ENCODE results near the gene MYBBP1A. TPM values are rescaled to one million over a fixed set of nuclear protein-coding genes. Genes with fewer than 3 reads are reported as not detected.

MYBBP1A gene
- 95.2 and 270 TPM in 2 replicates for total RNA-seq (2011; cell fraction: chromatin; rRNA removed; ENCODE audit: low replicate concordance)
- total RNA-seq (2011; cell fraction: nucleolus; rRNA removed), result 174 and 191 TPM in 2 replicates
- total RNA-seq (2011; cell fraction: nucleoplasm; rRNA removed), result 98.3 and 111 TPM in 2 replicates
- total RNA-seq (2014; rRNA removed) (109 and 132 TPM in 2 replicates), total RNA-seq (2014; rRNA removed; fragmentation: Illumina TruSeq; extraction: Trizol) (19.8 and 23.3 TPM in 2 replicates), total RNA-seq (2015; rRNA removed; fragmentation: Illumina TruSeq; extraction: Trizol) (47.2 and 47.6 TPM in 2 replicates), total RNA-seq (2021) (107 and 114 TPM in 2 replicates), polyA plus RNA-seq (2011; rRNA removed) (17.7 and 32.4 TPM in 2 replicates), polyA plus RNA-seq (2014; fragmentation: Illumina TruSeq; extraction: Trizol) (70.7 and 73.8 TPM in 2 replicates), polyA plus RNA-seq (2014; fragmentation: Nextera tagmentation; extraction: Ambion mirVana) (1 to 10 TPM; 2.0 to 2.4 TPM), polyA plus RNA-seq (2014; rRNA removed) (69.7 and 77.2 TPM in 2 replicates), polyA minus RNA-seq (2011; rRNA and poly(A)+ RNA removed) (23.5 and 30.7 TPM in 2 replicates), Bru-seq, nascent RNA (percentile 72 among the genes with signal in this experiment), BruChase-seq, experiment 1, labeled RNA remaining after a 2-hour chase (percentile 62 among the genes with signal in this experiment), BruChase-seq, experiment 2, labeled RNA remaining after a 6-hour chase (percentile 65 among the genes with signal in this experiment)
- 16.3 and 33.1 TPM in 2 replicates for polyA plus RNA-seq (2011; cell fraction: cytosol; rRNA removed)
- 131 and 209 TPM in 2 replicates for polyA plus RNA-seq (2011; cell fraction: nucleus; rRNA removed)
- polyA plus RNA-seq (2012), result 37.2 and 61.4 TPM in 2 replicates
- polyA minus RNA-seq (2011; cell fraction: cytosol; rRNA and poly(A)+ RNA removed), result 53.6 and 56.5 TPM in 2 replicates
- 54.6 and 62.6 TPM in 2 replicates for polyA minus RNA-seq (2011; cell fraction: nucleus; rRNA and poly(A)+ RNA removed)
- long read RNA-seq, experiment 1, full-length matches to known transcripts, result 42 of 181 reads
- long read RNA-seq, experiment 1, partial matches to known transcripts, result 89 of 181 reads
- long read RNA-seq, experiment 1, other reads (novel, unspliced or antisense), result 50 of 181 reads
- long read RNA-seq, experiment 2, full-length matches to known transcripts, result 3 of 98 reads
- long read RNA-seq, experiment 2, partial matches to known transcripts, result 62 of 98 reads
- long read RNA-seq, experiment 2, other reads (novel, unspliced or antisense), result 33 of 98 reads
- long read RNA-seq, experiment 3, full-length matches to known transcripts, result 6 of 17 reads
- long read RNA-seq, experiment 3, partial matches to known transcripts, result 5 of 17 reads
- long read RNA-seq, experiment 3, other reads (novel, unspliced or antisense), result 6 of 17 reads

- ATAC-seq, result peak; percentile 96
- H3K9ac ChIP-seq (ENCODE audit: insufficient read depth in 1 of 2, low read depth in 2 of 2, low read length in 2 of 2), result peak within 1 kb of the TSS; percentile 76 to 98
- no peaks in the 10 kb centered on the region for H3K9me3 ChIP-seq (replicated peaks; ENCODE audit: control insufficient read depth, insufficient read depth, low read depth, low read length)
- peaks cover 3 to 36% of the 10 kb centered on the region in 2 experiments; a peak in 4 of 5 replicates for H3K4me1 ChIP-seq (replicated peaks in 1 of 2; ENCODE audit: control insufficient read depth in 2 of 2, insufficient read depth in 2 of 2, low read length in 2 of 2)
- no peaks in the 10 kb centered on the region for H4K20me1 ChIP-seq (replicated peaks; ENCODE audit: control insufficient read depth, insufficient read depth, low read length)
- peaks cover 39% of the 10 kb centered on the region; the same call in 2 of the 3 replicates for H3K36me3 ChIP-seq (ENCODE audit: control insufficient read depth, insufficient read depth, low read length)
- intact Hi-C loops (cut with micrococcal nuclease), result no loop called here
- H3K27me3 ChIP-seq (ENCODE audit: control insufficient read depth in 2 of 2, insufficient read depth in 2 of 2, low read length in 2 of 2), result no peaks in the 10 kb centered on the region
- WGBS (ENCODE audit: insufficient coverage, low coverage, missing lambda C conversion rate), result 3% methylated on average over 42 of the region's 69 CpGs
- peak; percentile 95 to 97 (median 95) for DNase-seq (ENCODE audit: extremely low read depth in 1 of 4, low spot score in 3 of 4)
- in situ Hi-C loops (cut with MboI), result no loop called here
- H3K79me2 ChIP-seq (ENCODE audit: control insufficient read depth, insufficient read depth, low read length), result peaks cover 38% of the 10 kb centered on the region
- H3K9me1 ChIP-seq (ENCODE audit: control insufficient read depth, insufficient read depth, low read length), result no peaks in the 10 kb centered on the region
- peak within 1 kb of the TSS; percentile 98 for H2AFZ ChIP-seq (ENCODE audit: low read depth, low read length)
- H3K27ac ChIP-seq (ENCODE audit: extremely low read depth, low read depth, low read length), result peak within 1 kb of the TSS; percentile 83
- ChIA-PET POLR2A (interaction anchor here (0.5 to 1.4 kb wide), 4 partner anchors 17 to 619 kb away, joined by 3 to 5 read pairs (median 3); no protein-coding TSS in a partner anchor), CTCF (ENCODE audit: low intra/inter-chr PET ratio) (no interaction called here)
- H3K4me3 ChIP-seq, result peak within 1 kb of the TSS; percentile 62
- TSS peak; percentile 66 for BruUV-seq (replicated peaks)
- H3K4me2 ChIP-seq (ENCODE audit: insufficient read depth, low read length), result peak within 1 kb of the TSS; percentile 91
- peak; percentile 89 for FAIRE-seq
- TF ChIP-seq HNRNPH1 (optimal IDR thresholded peaks at IDR 0.05; ENCODE audit: low read depth, low read length) (no peak), SMARCA4 (IDR thresholded peaks at IDR 0.05) (no peak), ATF4 (CRISPR knock-in tag; IDR thresholded peaks at IDR 0.05) (0 out of 2 replicates have a peak, but pooled peaks have one; percentile 20), ETV5 (CRISPR knock-in tag; IDR thresholded peaks at IDR 0.05; ENCODE audit: low read depth) (peak; percentile 80), BRD4 (IDR thresholded peaks at IDR 0.05) (no peak), ZC3H4 (CRISPR knock-in tag; IDR thresholded peaks at IDR 0.05; ENCODE audit: borderline replicate concordance) (no peak), ZEB2 (IDR thresholded peaks at IDR 0.05) (no peak), CEBPB (tag; IDR thresholded peaks at IDR 0.05) (no peak), STAT5A (IDR thresholded peaks at IDR 0.05; ENCODE audit: borderline replicate concordance, low read length) (no peak), MCM5 (IDR thresholded peaks at IDR 0.05; ENCODE audit: low read depth) (no peak), NEUROD1 (IDR thresholded peaks at IDR 0.05; ENCODE audit: borderline replicate concordance, low read depth, low read length, partially characterized antibody) (no peak)
Observed at GRCh38 chr17:4554997-4555799, at the start of gene MYBBP1A. Gene MYBBP1A (minus strand): TSS chr17:4555384. CDS start chr17:4555324, 60 bp downstream.

All from K562 (cell line).